ENCODE results near the gene CHST4. TPM values are rescaled to one million over a fixed set of nuclear protein-coding genes. Genes with fewer than 3 reads are reported as not detected.

The CHST4 gene
- total RNA-seq, 1 donor from 2014 or later = 0.38 TPM

DNA sequence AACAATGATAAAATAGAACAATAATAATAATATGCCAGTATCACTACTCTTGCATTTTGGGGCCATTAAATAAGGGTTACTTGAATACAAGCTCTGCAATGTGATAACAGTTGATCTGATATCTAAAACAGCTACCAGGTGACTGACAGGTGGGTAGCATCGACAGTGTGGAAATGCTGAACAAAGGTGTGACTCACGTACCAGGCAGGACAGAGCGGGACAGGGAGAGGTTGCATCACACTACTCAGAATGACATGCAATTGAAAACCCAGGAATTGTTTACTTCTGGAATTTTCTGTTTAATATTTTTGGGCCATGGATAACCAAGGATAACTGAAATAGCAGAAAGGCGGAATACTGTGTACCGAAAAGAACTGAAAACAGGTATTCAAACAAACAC is 21.3 kb upstream of the CHST4 start:
- no peak overlapping the region for H3K4me3 ChIP-seq
- TF ChIP-seq, protein P1, sequence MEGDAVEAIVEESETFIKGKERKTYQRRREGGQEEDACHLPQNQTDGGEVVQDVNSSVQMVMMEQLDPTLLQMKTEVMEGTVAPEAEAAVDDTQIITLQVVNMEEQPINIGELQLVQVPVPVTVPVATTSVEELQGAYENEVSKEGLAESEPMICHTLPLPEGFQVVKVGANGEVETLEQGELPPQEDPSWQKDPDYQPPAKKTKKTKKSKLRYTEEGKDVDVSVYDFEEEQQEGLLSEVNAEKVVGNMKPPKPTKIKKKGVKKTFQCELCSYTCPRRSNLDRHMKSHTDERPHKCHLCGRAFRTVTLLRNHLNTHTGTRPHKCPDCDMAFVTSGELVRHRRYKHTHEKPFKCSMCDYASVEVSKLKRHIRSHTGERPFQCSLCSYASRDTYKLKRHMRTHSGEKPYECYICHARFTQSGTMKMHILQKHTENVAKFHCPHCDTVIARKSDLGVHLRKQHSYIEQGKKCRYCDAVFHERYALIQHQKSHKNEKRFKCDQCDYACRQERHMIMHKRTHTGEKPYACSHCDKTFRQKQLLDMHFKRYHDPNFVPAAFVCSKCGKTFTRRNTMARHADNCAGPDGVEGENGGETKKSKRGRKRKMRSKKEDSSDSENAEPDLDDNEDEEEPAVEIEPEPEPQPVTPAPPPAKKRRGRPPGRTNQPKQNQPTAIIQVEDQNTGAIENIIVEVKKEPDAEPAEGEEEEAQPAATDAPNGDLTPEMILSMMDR (IDR thresholded peaks at IDR 0.05) = no peak
- no peaks in the 10 kb centered on the region for H3K27me3 ChIP-seq
- no peak for ATAC-seq
- no peak overlapping the region for H3K27ac ChIP-seq
- no peak for DNase-seq
- no peaks in the 10 kb centered on the region for H3K4me1 ChIP-seq
- intact Hi-C loops (cut with DNase I) = loop anchor here (5.0 kb wide), 1 partner anchor 93 kb away; no protein-coding TSS in a partner anchor
- H3K9me3 ChIP-seq = no peaks in the 10 kb centered on the region
- no peaks in the 10 kb centered on the region for H3K36me3 ChIP-seq

DNA sequence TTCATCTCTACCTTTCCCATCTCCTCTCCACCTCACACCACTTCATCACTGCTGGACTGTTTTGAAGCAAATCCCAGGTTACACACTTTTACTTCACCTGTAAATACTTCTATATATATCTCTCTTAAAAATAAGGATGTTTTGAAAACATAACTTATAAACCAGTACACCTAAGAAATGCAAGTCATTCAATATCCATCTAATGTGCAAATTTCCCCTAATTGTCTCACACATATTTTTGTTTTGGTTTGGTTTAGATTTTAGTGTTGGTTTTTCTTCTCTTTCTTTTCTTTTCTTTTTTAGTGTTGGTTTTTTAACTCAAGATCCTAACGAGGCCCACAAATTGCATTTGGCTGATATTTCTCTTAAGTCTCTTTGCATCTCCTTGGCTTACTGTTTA is 19.2 kb upstream of the CHST4 start:
- TF ChIP-seq, protein P1 (IDR thresholded peaks at IDR 0.05) = no peak
- no peaks in the 10 kb centered on the region for H3K4me1 ChIP-seq
- ATAC-seq (no peak), DNase-seq (no peak)
- intact Hi-C loops (cut with DNase I) = no loop called here
- no peaks in the 10 kb centered on the region for H3K36me3 ChIP-seq
- no peak overlapping the region for H3K4me3 ChIP-seq
- H3K9me3 ChIP-seq = no peaks in the 10 kb centered on the region
- no peak overlapping the region for H3K27ac ChIP-seq
- no peaks in the 10 kb centered on the region for H3K27me3 ChIP-seq

DNA sequence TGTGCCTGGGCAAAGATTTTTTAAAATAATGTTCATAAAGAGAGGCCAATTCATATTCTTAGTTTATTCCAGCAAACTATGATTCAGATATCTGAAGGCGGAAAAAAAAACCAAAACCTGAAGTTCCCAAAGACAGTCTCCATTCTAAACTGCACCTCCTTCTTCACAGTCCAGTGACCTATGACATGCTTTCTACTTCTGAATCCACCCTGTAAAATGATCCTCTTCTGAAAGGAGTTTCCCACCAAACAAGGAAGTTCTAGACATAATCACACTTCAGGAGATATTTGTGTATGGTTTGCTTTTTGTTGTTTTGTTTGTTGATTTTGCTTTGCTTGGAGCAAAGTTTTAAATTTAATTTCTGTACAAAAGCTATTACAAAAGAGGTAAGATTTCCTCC is 12.9 kb upstream of the CHST4 start:
- intact Hi-C loops (cut with DNase I) = no loop called here
- H3K4me1 ChIP-seq = no peaks in the 10 kb centered on the region
- no peaks in the 10 kb centered on the region for H3K27me3 ChIP-seq
- H3K9me3 ChIP-seq = no peaks in the 10 kb centered on the region
- ATAC-seq (no peak), DNase-seq (no peak)
- H3K4me3 ChIP-seq = no peak overlapping the region
- no peaks in the 10 kb centered on the region for H3K36me3 ChIP-seq
- no peak overlapping the region for H3K27ac ChIP-seq
- TF ChIP-seq, protein P1 (IDR thresholded peaks at IDR 0.05) = no peak

DNA sequence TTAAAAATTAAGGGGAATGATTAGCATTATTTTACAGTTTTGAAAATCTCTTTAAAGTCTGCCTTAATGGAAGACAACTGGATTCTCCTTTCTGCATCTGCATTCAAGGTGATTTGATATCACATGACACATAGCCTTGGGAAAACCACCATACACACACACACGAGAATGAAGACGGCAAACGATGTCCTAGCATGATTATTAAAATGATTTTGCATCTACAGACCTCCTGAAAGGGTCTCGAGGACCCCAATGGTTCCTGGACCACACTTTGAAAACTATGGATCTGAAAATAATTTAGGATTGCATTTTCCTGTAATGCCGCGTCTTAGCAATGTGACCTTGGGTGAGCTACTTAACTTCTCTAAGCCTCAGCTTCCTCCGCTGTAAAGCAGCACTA is 11.8 kb upstream of the CHST4 start:
- no peak for DNase-seq
- Histone ChIP-seq H3K27me3 (no peaks in the 10 kb centered on the region), H3K4me3 (no peak overlapping the region), H3K9me3 (no peaks in the 10 kb centered on the region), H3K36me3 (no peaks in the 10 kb centered on the region), H3K27ac (no peak overlapping the region), H3K4me1 (no peaks in the 10 kb centered on the region)
- TF ChIP-seq, protein P1 (IDR thresholded peaks at IDR 0.05) = no peak
- intact Hi-C loops (cut with DNase I) = no loop called here
- ATAC-seq = no peak

DNA sequence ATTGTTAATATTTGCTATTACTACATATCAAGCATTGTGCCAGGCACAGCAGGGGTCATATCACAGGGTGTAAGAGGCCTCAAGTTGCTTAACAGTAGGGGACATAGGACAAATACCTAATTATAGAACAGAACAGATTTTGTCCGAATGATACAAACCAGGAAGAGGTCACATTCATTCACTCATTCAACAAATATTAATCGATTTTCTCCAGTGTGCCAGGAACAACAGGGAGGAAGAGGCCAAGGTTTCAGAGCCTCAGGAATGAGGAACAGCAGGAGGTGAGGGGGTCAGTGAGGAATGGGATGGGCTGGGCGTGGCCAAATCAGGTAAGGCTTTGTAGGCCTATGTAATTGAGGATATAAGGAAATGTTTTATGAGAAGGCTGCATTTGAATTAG is 11.2 kb upstream of the CHST4 start:
- Histone ChIP-seq H3K4me1 (no peaks in the 10 kb centered on the region), H3K27ac (no peak overlapping the region), H3K9me3 (no peaks in the 10 kb centered on the region), H3K27me3 (no peaks in the 10 kb centered on the region), H3K36me3 (no peaks in the 10 kb centered on the region), H3K4me3 (no peak overlapping the region)
- intact Hi-C loops (cut with DNase I) = no loop called here
- no peak for DNase-seq
- no peak for ATAC-seq
- TF ChIP-seq, protein P1 (IDR thresholded peaks at IDR 0.05) = no peak

DNA sequence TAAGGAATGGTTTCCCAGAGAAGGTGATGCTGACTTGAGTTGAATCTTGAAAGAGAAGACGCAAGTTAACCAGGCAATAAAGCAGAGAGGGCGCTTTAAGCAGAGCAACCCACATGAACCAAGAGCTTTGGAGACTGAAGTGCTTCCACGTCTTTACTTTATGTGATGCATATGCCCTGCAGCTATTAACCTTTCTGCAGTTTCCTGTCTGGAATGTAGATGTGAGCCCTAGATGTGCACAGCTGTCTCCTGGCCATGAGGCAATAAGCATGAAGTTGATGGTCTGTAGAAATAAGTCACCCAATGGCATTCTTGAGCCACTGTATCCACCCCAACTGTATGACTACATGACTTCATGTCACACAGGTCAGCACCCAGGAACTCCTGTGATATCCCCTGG is 5.7 kb upstream of the CHST4 start:
- Histone ChIP-seq H3K27me3 (no peaks in the 10 kb centered on the region), H3K4me3 (no peak overlapping the region), H3K9me3 (no peaks in the 10 kb centered on the region), H3K4me1 (no peaks in the 10 kb centered on the region), H3K36me3 (no peaks in the 10 kb centered on the region), H3K27ac (no peak overlapping the region)
- no peak for DNase-seq
- TF ChIP-seq, protein P1 (IDR thresholded peaks at IDR 0.05) = no peak
- ATAC-seq = no peak
- intact Hi-C loops (cut with DNase I) = no loop called here

All from upper lobe of right lung (tissue), 1 donor.